ENCODE measurements around the gene RSBN1.

Gene RSBN1

GRCh38 chr1:113765306-113766230, 46.7 kb downstream of the RSBN1 start:
- no peaks in the 10 kb centered on the region for H3K4me1 ChIP-seq (ENCODE audit: insufficient read depth, low read length, severe bottlenecking)
- no peak overlapping the region for H3K27ac ChIP-seq (ENCODE audit: low read depth, low read length, poor library complexity, severe bottlenecking)
- H4K20me1 ChIP-seq (ENCODE audit: insufficient read depth, low read length), result no peaks in the 10 kb centered on the region
- no peak overlapping the region for H3K4me3 ChIP-seq (ENCODE audit: low read depth, low read length, poor library complexity, severe bottlenecking)
- H3F3A ChIP-seq (ENCODE audit: insufficient read depth, low read length), result peaks cover 10% of the 10 kb centered on the region; the same call in 1 of the 2 replicates
- H3K36me3 ChIP-seq (ENCODE audit: insufficient read depth, low read length), result peaks cover 41% of the 10 kb centered on the region
- no peaks in the 10 kb centered on the region for H3K27me3 ChIP-seq (ENCODE audit: insufficient read depth, low read length)
- no peak overlapping the region for H3K9ac ChIP-seq (ENCODE audit: low read length)
- no peaks in the 10 kb centered on the region for H3K9me3 ChIP-seq (ENCODE audit: low read length)
- H3K9me2 ChIP-seq (ENCODE audit: low read depth, low read length), result no peaks in the 10 kb centered on the region
- TF ChIP-seq CTCF (IDR thresholded peaks at IDR 0.05; ENCODE audit: low read length), result no peak
- no peak for TF ChIP-seq EZH2 (IDR thresholded peaks at IDR 0.05; ENCODE audit: borderline replicate concordance, low read length)
- no peaks in the 10 kb centered on the region for H3K79me2 ChIP-seq (ENCODE audit: insufficient read depth, low read length)
- no peak overlapping the region for H2AFZ ChIP-seq (ENCODE audit: low read length)
- no peak overlapping the region for H3K4me2 ChIP-seq (ENCODE audit: low read length)

- Histone ChIP-seq H3K9me2 (ENCODE audit: low read depth, low read length) (no peaks in the 10 kb centered on the region), H3K9me3 (ENCODE audit: low read length) (no peaks in the 10 kb centered on the region), H3K4me2 (ENCODE audit: low read length) (no peak overlapping the region), H3K4me3 (ENCODE audit: low read depth, low read length, poor library complexity, severe bottlenecking) (no peak overlapping the region), H3K27ac (ENCODE audit: low read depth, low read length, poor library complexity, severe bottlenecking) (no peak overlapping the region), H3K27me3 (ENCODE audit: insufficient read depth, low read length) (no peaks in the 10 kb centered on the region), H3K36me3 (ENCODE audit: insufficient read depth, low read length) (peaks cover 41% of the 10 kb centered on the region), H3K4me1 (ENCODE audit: insufficient read depth, low read length, severe bottlenecking) (peaks cover 10% of the 10 kb centered on the region), H3K79me2 (ENCODE audit: insufficient read depth, low read length) (peaks cover under 1% of the 10 kb centered on the region; the same call in 1 of the 2 replicates), H3K9ac (ENCODE audit: low read length) (no peak overlapping the region), H2AFZ (ENCODE audit: low read length) (no peak overlapping the region), H4K20me1 (ENCODE audit: insufficient read depth, low read length) (no peaks in the 10 kb centered on the region), H3F3A (ENCODE audit: insufficient read depth, low read length) (peaks cover 14% of the 10 kb centered on the region; the same call in 1 of the 2 replicates)
- no peak for TF ChIP-seq CTCF (IDR thresholded peaks at IDR 0.05; ENCODE audit: low read length)
These were observed 48.6 kb downstream of the RSBN1 start for GRCh38 chr1:113763661-113764060.

GRCh38 chr1:113761937-113762336, 50.3 kb downstream of the RSBN1 start:
- Histone ChIP-seq H4K20me1 (ENCODE audit: insufficient read depth, low read length) (no peaks in the 10 kb centered on the region), H3F3A (ENCODE audit: insufficient read depth, low read length) (peaks cover 14% of the 10 kb centered on the region; the same call in 1 of the 2 replicates), H3K36me3 (ENCODE audit: insufficient read depth, low read length) (peaks cover 30% of the 10 kb centered on the region), H3K4me2 (ENCODE audit: low read length) (no peak overlapping the region), H3K9ac (ENCODE audit: low read length) (no peak overlapping the region), H3K9me3 (ENCODE audit: low read length) (no peaks in the 10 kb centered on the region), H3K27me3 (ENCODE audit: insufficient read depth, low read length) (no peaks in the 10 kb centered on the region), H3K79me2 (ENCODE audit: insufficient read depth, low read length) (peaks cover 17% of the 10 kb centered on the region), H3K9me2 (ENCODE audit: low read depth, low read length) (no peaks in the 10 kb centered on the region), H3K4me3 (ENCODE audit: low read depth, low read length, poor library complexity, severe bottlenecking) (no peak overlapping the region), H2AFZ (ENCODE audit: low read length) (no peak overlapping the region), H3K27ac (ENCODE audit: low read depth, low read length, poor library complexity, severe bottlenecking) (no peak overlapping the region), H3K4me1 (ENCODE audit: insufficient read depth, low read length, severe bottlenecking) (peaks cover 19% of the 10 kb centered on the region)
- TF ChIP-seq CTCF (IDR thresholded peaks at IDR 0.05; ENCODE audit: low read length), result no peak
- no peak for TF ChIP-seq EZH2 (IDR thresholded peaks at IDR 0.05; ENCODE audit: borderline replicate concordance, low read length)
